ENCODE measurements around the gene ARVCF. TPM values are rescaled to one million over a fixed set of nuclear protein-coding genes. Genes with fewer than 3 reads are reported as not detected.

ARVCF gene
- total RNA-seq, 1 experiment from 2014 or later: 8.2 TPM

GRCh38 chr22:19973551-19974267 lies 42.9 kb downstream of the ARVCF start:
- H3K27me3 ChIP-seq (ENCODE audit: control insufficient read depth, insufficient read depth, low read length): no peaks in the 10 kb centered on the region
- TF ChIP-seq SIN3A (IDR thresholded peaks at IDR 0.05; ENCODE audit: borderline replicate concordance, insufficient read depth, low read depth, low read length): no peak
- TF ChIP-seq REST (IDR thresholded peaks at IDR 0.05; ENCODE audit: insufficient read depth in 1 of 2, low read depth in 2 of 2, low read length in 1 of 2): no peak
- no peak for TF ChIP-seq CTCF (IDR thresholded peaks at IDR 0.05)
- no peak for TF ChIP-seq TCF7L2 (IDR thresholded peaks at IDR 0.05; ENCODE audit: low read depth, low read length)
- no peak for TF ChIP-seq POLR2AphosphoS5 (IDR thresholded peaks at IDR 0.05; ENCODE audit: low read depth, low read length)
- H3K4me3 ChIP-seq (ENCODE audit: low read depth in 2 of 2, low read length in 2 of 2): no peak overlapping the region
- no peaks in the 10 kb centered on the region for H3K9me3 ChIP-seq (ENCODE audit: control insufficient read depth, insufficient read depth, low read depth, low read length)
- ChIA-PET POLR2A (interaction anchor here (0.5 to 0.7 kb wide), 2 partner anchors 12 to 105 kb away, joined by 3 read pairs; no protein-coding TSS in a partner anchor), CTCF (interaction anchor here (2.3 kb wide), 1 partner anchor 39 kb away, joined by 6 read pairs; no protein-coding TSS in a partner anchor)
- ATAC-seq (no peak), DNase-seq (ENCODE audit: low read depth, low spot score) (no peak)
- no TSS peak for BruUV-seq (replicated peaks)
- H3K4me1 ChIP-seq (ENCODE audit: control insufficient read depth, insufficient read depth, low read length): peaks cover 11% of the 10 kb centered on the region
- H3K27ac ChIP-seq (ENCODE audit: low read length): no peak overlapping the region
- H3K36me3 ChIP-seq (ENCODE audit: control insufficient read depth, insufficient read depth, low read length): no peaks in the 10 kb centered on the region
- in situ Hi-C loops (cut with HindIII; ENCODE audit: low pct_unique_long_range_greater_than_20kb, low sequenced_read_pairs) (no loop called here), intact Hi-C loops (cut with micrococcal nuclease; ENCODE audit: unreplicated experiment) (loop anchor here (5.0 kb wide), 1 partner anchor 39 kb away; no protein-coding TSS in a partner anchor)

GRCh38 chr22:19972652-19973550 lies 43.7 kb downstream of the ARVCF start:
- Histone ChIP-seq H3K4me3 (ENCODE audit: low read depth in 2 of 2, low read length in 2 of 2) (no peak overlapping the region), H3K36me3 (ENCODE audit: control insufficient read depth, insufficient read depth, low read length) (no peaks in the 10 kb centered on the region), H3K27me3 (ENCODE audit: control insufficient read depth, insufficient read depth, low read length) (no peaks in the 10 kb centered on the region), H3K27ac (ENCODE audit: low read length) (no peak overlapping the region), H3K9me3 (ENCODE audit: control insufficient read depth, insufficient read depth, low read depth, low read length) (no peaks in the 10 kb centered on the region), H3K4me1 (ENCODE audit: control insufficient read depth, insufficient read depth, low read length) (peaks cover 11% of the 10 kb centered on the region)
- ATAC-seq (no peak), DNase-seq (ENCODE audit: low read depth, low spot score) (no peak)
- POLR2A ChIA-PET: interaction anchor here (0.5 kb wide), 1 partner anchor 106 kb away, joined by 3 read pairs; no protein-coding TSS in a partner anchor
- BruUV-seq (replicated peaks): no TSS peak
- TF ChIP-seq TCF7L2 (IDR thresholded peaks at IDR 0.05; ENCODE audit: low read depth, low read length): no peak
- no peak for TF ChIP-seq SIN3A (IDR thresholded peaks at IDR 0.05; ENCODE audit: borderline replicate concordance, insufficient read depth, low read depth, low read length)
- in situ Hi-C loops (cut with HindIII; ENCODE audit: low pct_unique_long_range_greater_than_20kb, low sequenced_read_pairs) (no loop called here), intact Hi-C loops (cut with micrococcal nuclease; ENCODE audit: unreplicated experiment) (loop anchor here (5.0 kb wide), 1 partner anchor 39 kb away; no protein-coding TSS in a partner anchor)
- CTCF ChIA-PET: interaction anchor here (2.3 kb wide), 1 partner anchor 40 kb away, joined by 6 read pairs; no protein-coding TSS in a partner anchor

Measured in Panc1 (cell line).